Testis (tissue), 3 donors: ENCODE results near the gene BNIP2. TPM values are rescaled to one million over a fixed set of nuclear protein-coding genes. Genes with fewer than 3 reads are reported as not detected.
"Not testable (repeated sequence)": the region's sequence is repeated elsewhere in the genome, so short reads cannot be mapped to it uniquely, and the experiment has no call there.

ENCODE experiments used
- DNase-seq: peaks from one replicate; pipeline ENCODE4 v3.0.0-alpha.2; 2019
- H3K27ac ChIP-seq, 2 donors: fragments of 200-600 bp; sonication (generic); one replicate each; pipeline ENCODE4 v1.5.1; 2019
- H3K27me3 ChIP-seq: fragments of 200-600 bp; sonication (generic); one replicate; pipeline ENCODE4 v1.5.1; 2019
- H3K36me3 ChIP-seq: fragments of 200-600 bp; sonication (generic); one replicate; pipeline ENCODE4 v1.5.1; 2017; ENCODE audit warnings: low read depth; ENCODE audit errors: missing control alignments
- H3K4me1 ChIP-seq: fragments of 200-600 bp; sonication (generic); one replicate; pipeline ENCODE4 v1.5.1; 2019
- H3K4me3 ChIP-seq, 2 donors: fragments of 200-600 bp; sonication (generic); one replicate each; pipeline ENCODE4 v1.5.1; 2017 to 2019
- H3K9me3 ChIP-seq: fragments of 200-600 bp; sonication (generic); one replicate; pipeline ENCODE4 v1.5.1; 2017
- CTCF ChIP-seq, 3 experiments: fragments of 450-650 bp in 2 of 3; fragments of 200-600 bp in 1 of 3; sonication (generic) in 1 of 3; IDR thresholded peaks; one replicate each; pipeline ENCODE4 v1.5.1; 2016 to 2019; ENCODE audit warnings: antibody characterized with exemption in 3 of 3, mild to moderate bottlenecking in 2 of 3, moderate library complexity in 1 of 3
- POLR2A ChIP-seq: fragments of 450-650 bp; IDR thresholded peaks from one replicate; pipeline ENCODE4 v1.6.1; 2017; ENCODE audit warnings: antibody characterized with exemption, mild to moderate bottlenecking, moderate library complexity
- WGBS, 2 donors: methylation state at CpG; one replicate each; pipeline ENCODE4 v1.1.5; 2018; 5-methylcytosine and 5-hydroxymethylcytosine counted together
- intact Hi-C: fragments of 100-400 bp; cut with DNase I; formaldehyde crosslinking; loops from one replicate; pipeline ENCODE4 v1.15.1; 2023; ENCODE audit warnings: low total_unique reads
- polyA plus RNA-seq: library from polyadenylated mRNA; stranded (reverse); fragments of 350-450 nt; fragmentation: Illumina TruSeq; extraction: RNeasy Lipid Tissue Mini Kit (QIAGEN cat#74804); gene quantifications from one replicate; pipeline ENCODE4 v1.2.3, GENCODE V29; 2014; ENCODE audit warnings: low read depth, low replicate concordance; ENCODE audit not compliant: insufficient read depth
- total RNA-seq, 2 donors: library from RNA; depleted of rRNA; stranded (reverse); fragments of >200 nt; gene quantifications; one replicate each; pipeline ENCODE4 v1.2.3, GENCODE V29; 2016

The BNIP2 gene
- total and polyA plus RNA-seq, 3 donors from 2014 or later: 47.9 to 145 (median 133) TPM

GRCh38 chr15:59656897-59657634, 32.1 kb downstream of the BNIP2 start, which contains the start of gene GTF2A2:
TSS of gene GTF2A2 (minus strand) at chr15:59657515. CDS start at chr15:59652277, 5,238 bp downstream.
- H3K36me3 ChIP-seq: no peaks in the 10 kb centered on the region
- TF ChIP-seq CTCF (IDR thresholded peaks at IDR 0.05) (no peak), POLR2A (peak; percentile 27)
- WGBS, 2 donors: 0% methylated on average over 17 to 44 of the region's 59 CpGs

DNA sequence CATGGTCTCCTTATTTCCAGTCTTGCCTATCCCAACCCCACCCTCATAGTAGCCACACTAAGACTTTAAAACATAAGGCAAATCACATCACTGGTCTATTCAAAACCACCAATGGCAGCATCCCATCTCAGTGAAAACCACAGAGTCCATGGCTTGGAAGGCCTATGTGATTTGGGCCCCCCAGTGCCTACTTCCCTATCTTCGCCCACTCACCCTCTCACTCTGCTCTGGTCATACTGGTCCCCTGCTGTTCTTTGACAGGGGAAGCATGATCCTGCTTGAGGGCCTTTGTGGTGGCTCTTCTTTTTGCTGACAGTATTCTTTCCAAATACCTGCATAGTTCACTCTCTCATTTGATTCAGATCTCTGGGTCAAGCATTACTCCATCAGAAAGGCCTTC, 35.1 kb downstream of the BNIP2 start:
- intact Hi-C loops: no loop called here

More at GRCh38 chr15:59656897-59657634, 32.1 kb downstream of the BNIP2 start, which contains the start of gene GTF2A2:
- H3K4me1 ChIP-seq: peaks cover 13% of the 10 kb centered on the region
- no peaks in the 10 kb centered on the region for H3K9me3 ChIP-seq
- peak within 1 kb of the TSS; percentile 94 to 96 for H3K4me3 ChIP-seq
- intact Hi-C loops: no loop called here
- peak; percentile 98 for DNase-seq
- H3K27me3 ChIP-seq: no peaks in the 10 kb centered on the region
- peak within 1 kb of the TSS; percentile 69 to 88 for H3K27ac ChIP-seq

GRCh38 chr15:59649603-59650002, 39.5 kb downstream of the BNIP2 start:
- Histone ChIP-seq H3K27ac (no peak overlapping the region), H3K36me3 (no peaks in the 10 kb centered on the region), H3K9me3 (no peaks in the 10 kb centered on the region), H3K27me3 (no peaks in the 10 kb centered on the region), H3K4me3 (no peak overlapping the region), H3K4me1 (no peaks in the 10 kb centered on the region)
- TF ChIP-seq CTCF (IDR thresholded peaks at IDR 0.05) (no peak), POLR2A (no peak)
- intact Hi-C loops: no loop called here
- no peak for DNase-seq

More for the DNA sequence above, 35.1 kb downstream of the BNIP2 start:
- WGBS, 2 donors: 86 to 95% methylated on average over 1 of the region's 1 CpG
- Histone ChIP-seq H3K4me1 (peaks cover 13% of the 10 kb centered on the region), H3K9me3 (no peaks in the 10 kb centered on the region), H3K27me3 (no peaks in the 10 kb centered on the region), H3K36me3 (no peaks in the 10 kb centered on the region), H3K27ac (no peak overlapping the region), H3K4me3 (no peak overlapping the region)
- TF ChIP-seq CTCF (IDR thresholded peaks at IDR 0.05) (no peak), POLR2A (no peak)
- DNase-seq: no peak

DNA sequence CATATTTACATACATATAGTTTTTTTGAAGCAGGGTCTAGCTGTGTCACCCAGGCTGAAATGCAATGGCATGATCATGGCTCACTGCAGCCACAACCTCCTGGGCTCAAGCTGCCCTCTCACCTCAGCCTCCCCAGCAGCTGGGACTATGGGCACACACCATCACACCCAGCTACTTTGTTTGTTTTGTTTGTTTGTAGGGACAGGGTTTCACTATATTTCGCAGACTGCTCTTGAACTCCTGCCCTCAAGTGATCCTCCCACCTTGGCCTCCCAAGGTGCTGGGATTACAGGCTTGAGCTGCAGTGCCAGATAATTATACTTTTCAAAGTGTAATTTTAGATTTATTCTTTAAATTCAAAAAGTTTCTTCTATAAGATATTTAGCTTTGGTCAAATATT, 42.0 kb downstream of the BNIP2 start:
- no peaks in the 10 kb centered on the region for H3K36me3 ChIP-seq
- no peaks in the 10 kb centered on the region for H3K4me1 ChIP-seq
- no peaks in the 10 kb centered on the region for H3K27me3 ChIP-seq
- TF ChIP-seq POLR2A (no peak), CTCF (IDR thresholded peaks at IDR 0.05) (no peak)
- intact Hi-C loops: no loop called here
- no peak overlapping the region for H3K4me3 ChIP-seq
- WGBS, 2 donors: 86 to 100% methylated on average over 1 of the region's 1 CpG
- DNase-seq: no peak
- H3K27ac ChIP-seq: no peak overlapping the region
- H3K9me3 ChIP-seq: no peaks in the 10 kb centered on the region

- Histone ChIP-seq H3K4me1 (no peaks in the 10 kb centered on the region), H3K9me3 (no peaks in the 10 kb centered on the region), H3K27me3 (no peaks in the 10 kb centered on the region), H3K27ac (no peak overlapping the region), H3K36me3 (no peaks in the 10 kb centered on the region), H3K4me3 (no peak overlapping the region)
- no peak for DNase-seq
- no peak for TF ChIP-seq CTCF (IDR thresholded peaks at IDR 0.05)
- 100% methylated on average over 1 of the region's 1 CpG for WGBS, 2 donors
- intact Hi-C loops: no loop called here
Observed at GRCh38 chr15:59646277-59646676, 42.8 kb downstream of the BNIP2 start.

DNA sequence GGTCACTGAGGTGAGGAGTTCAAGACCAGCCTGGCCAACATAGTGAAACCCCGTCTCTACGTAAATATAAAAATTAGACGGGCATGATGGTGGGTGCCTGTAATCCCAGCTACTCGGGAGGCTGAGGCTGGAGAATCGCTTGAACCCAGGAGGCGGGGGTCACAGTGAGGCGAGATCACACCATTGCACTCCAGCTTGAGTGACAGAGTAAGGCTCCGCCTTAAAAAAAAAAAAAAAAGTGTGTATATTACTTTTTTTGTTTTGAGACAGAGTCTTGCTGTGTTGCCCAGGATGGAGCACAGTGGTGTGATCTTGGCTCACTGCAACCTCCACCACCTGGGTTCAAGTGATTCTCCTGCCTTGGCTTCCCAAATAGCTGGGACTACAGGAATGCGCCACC, 43.3 kb downstream of the BNIP2 start:
- DNase-seq, H3K4me1 ChIP-seq: not testable (repeated sequence)

More for the DNA sequence above, 43.3 kb downstream of the BNIP2 start:
- H3K27me3 ChIP-seq, intact Hi-C loops, H3K9me3 ChIP-seq, H3K27ac ChIP-seq, H3K36me3 ChIP-seq, H3K4me3 ChIP-seq: not testable (repeated sequence)
- WGBS, 2 donors: 88 to 98% methylated on average over 9 of the region's 9 CpGs
